ENCODE data around the gene PANX1. TPM values are rescaled to one million over a fixed set of nuclear protein-coding genes. Genes with fewer than 3 reads are reported as not detected.

Gene PANX1
- total RNA-seq, 1 experiment from 2014 or later, result 37.5 TPM

DNA sequence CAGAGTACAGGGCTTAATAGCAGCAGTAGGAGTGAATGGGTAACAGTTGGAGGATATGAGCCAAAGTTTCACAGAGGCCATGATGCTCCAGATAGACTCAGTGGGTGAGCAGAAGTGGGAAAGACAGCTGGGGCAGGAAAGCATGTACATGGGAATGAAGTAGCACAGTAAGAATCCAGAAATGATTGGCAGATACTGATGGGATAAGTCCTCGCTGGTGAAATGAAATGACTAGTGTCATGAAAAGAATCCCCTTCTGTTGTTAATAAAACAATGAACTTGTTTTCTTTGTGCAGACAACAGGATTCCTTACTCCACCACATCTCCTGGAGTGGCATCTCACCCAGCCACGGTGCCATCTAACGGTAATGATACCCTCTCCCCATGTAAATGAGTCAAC lies 17.4 kb upstream of the PANX1 start:
- Mint-ChIP-seq H3K4me1 (peaks cover 25 to 29% of the 10 kb centered on the region in 2 experiments), H3K27ac (no peak overlapping the region), H3K36me3 (ENCODE audit: insufficient read depth in 1 of 3, low read depth in 3 of 3) (peaks cover 14 to 29% (median 18%) of the 10 kb centered on the region in 3 experiments), H3K9me3 (peaks cover 15 to 16% of the 10 kb centered on the region in 2 experiments), H3K4me3 (no peak overlapping the region), H3K27me3 (ENCODE audit: low read depth) (no peaks in the 10 kb centered on the region; the same call in 1 of the 2 replicates)
- no peak overlapping the region for H2BK12ac ChIP-seq (ENCODE audit: insufficient read length, low read depth, low read length)
- H3K23ac ChIP-seq (ENCODE audit: insufficient read length, low read depth, low read length), result no peak overlapping the region
- no peaks in the 10 kb centered on the region for H3K23me2 ChIP-seq (ENCODE audit: insufficient read length, low read depth, low read length, poor library complexity, severe bottlenecking)
- H4K5ac ChIP-seq (ENCODE audit: insufficient read length, low read depth, low read length), result no peak overlapping the region
- no peaks in the 10 kb centered on the region for H3K27me3 ChIP-seq (ENCODE audit: insufficient read depth, low read length)
- H3T11ph ChIP-seq (ENCODE audit: low read length), result no peak overlapping the region
- no CpG with 5 or more reads among the region's 3 CpGs for WGBS (ENCODE audit: extremely low coverage, insufficient read length, low lambda C conversion rate)
- no peak overlapping the region for H4K8ac ChIP-seq (replicated peaks; ENCODE audit: insufficient read length, low read depth, low read length)
- H2BK120ac ChIP-seq (ENCODE audit: low read depth, low read length, poor library complexity, severe bottlenecking), result no peak overlapping the region
- no peaks in the 10 kb centered on the region for H3K79me1 ChIP-seq (ENCODE audit: insufficient read depth, low read depth, low read length, poor library complexity, severe bottlenecking)
- no peak overlapping the region for H2BK15ac ChIP-seq (ENCODE audit: low read depth, low read length)
- H2BK5ac ChIP-seq (ENCODE audit: insufficient read length, low read length), result no peak overlapping the region
- H3K18ac ChIP-seq (ENCODE audit: insufficient read length, low read depth, low read length), result no peak overlapping the region
- H2BK20ac ChIP-seq (ENCODE audit: low read depth, low read length, poor library complexity, severe bottlenecking), result peak overlapping the region; percentile 45
- H3K14ac ChIP-seq (ENCODE audit: insufficient read depth, low read length), result no peak overlapping the region
- no peak overlapping the region for H2AFZ ChIP-seq (ENCODE audit: low read length)
- H3K9ac ChIP-seq (ENCODE audit: extremely low read depth, insufficient read length, low read length), result no peak overlapping the region
- TF ChIP-seq, protein P1, sequence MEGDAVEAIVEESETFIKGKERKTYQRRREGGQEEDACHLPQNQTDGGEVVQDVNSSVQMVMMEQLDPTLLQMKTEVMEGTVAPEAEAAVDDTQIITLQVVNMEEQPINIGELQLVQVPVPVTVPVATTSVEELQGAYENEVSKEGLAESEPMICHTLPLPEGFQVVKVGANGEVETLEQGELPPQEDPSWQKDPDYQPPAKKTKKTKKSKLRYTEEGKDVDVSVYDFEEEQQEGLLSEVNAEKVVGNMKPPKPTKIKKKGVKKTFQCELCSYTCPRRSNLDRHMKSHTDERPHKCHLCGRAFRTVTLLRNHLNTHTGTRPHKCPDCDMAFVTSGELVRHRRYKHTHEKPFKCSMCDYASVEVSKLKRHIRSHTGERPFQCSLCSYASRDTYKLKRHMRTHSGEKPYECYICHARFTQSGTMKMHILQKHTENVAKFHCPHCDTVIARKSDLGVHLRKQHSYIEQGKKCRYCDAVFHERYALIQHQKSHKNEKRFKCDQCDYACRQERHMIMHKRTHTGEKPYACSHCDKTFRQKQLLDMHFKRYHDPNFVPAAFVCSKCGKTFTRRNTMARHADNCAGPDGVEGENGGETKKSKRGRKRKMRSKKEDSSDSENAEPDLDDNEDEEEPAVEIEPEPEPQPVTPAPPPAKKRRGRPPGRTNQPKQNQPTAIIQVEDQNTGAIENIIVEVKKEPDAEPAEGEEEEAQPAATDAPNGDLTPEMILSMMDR (conservative IDR thresholded peaks at IDR 0.05), result no peak
- no peaks in the 10 kb centered on the region for H3K9me3 ChIP-seq (ENCODE audit: control insufficient read depth, low read depth, low read length)
- no peak for DNase-seq
- no peak overlapping the region for H2AK5ac ChIP-seq (ENCODE audit: insufficient read length, low read length)
- H3K4me2 ChIP-seq (ENCODE audit: insufficient read depth, insufficient read length, low read length), result no peak overlapping the region
- no peak overlapping the region for H3K56ac ChIP-seq (ENCODE audit: insufficient read length, low read depth, low read length)
- H4K91ac ChIP-seq (ENCODE audit: insufficient read length, low read depth, low read length), result no peak overlapping the region
- no peaks in the 10 kb centered on the region for H4K20me1 ChIP-seq (ENCODE audit: control insufficient read depth, insufficient read depth, insufficient read length)
- no peak overlapping the region for H3K4ac ChIP-seq (ENCODE audit: low read depth, low read length)
- no peak overlapping the region for H3K27ac ChIP-seq (ENCODE audit: insufficient read length, low read depth, low read length)
- H3K4me1 ChIP-seq (ENCODE audit: insufficient read depth, low read length), result peaks cover 2% of the 10 kb centered on the region; the same call in 1 of the 2 replicates
- no peaks in the 10 kb centered on the region for H3K79me2 ChIP-seq (ENCODE audit: insufficient read depth, low read length)

Data from H9 (cell line).